Caco-2 (cell line): ENCODE data around the gene VPS54. TPM values are rescaled to one million over a fixed set of nuclear protein-coding genes. Genes with fewer than 3 reads are reported as not detected.

Experiments used
- BruUV-seq: library from RNA; stranded (reverse); fragments of 400-500 nt; replicated peaks from 2 replicates; lab custom pipeline; 2021; lab: Mats Ljungman, UMichigan
- CTCF ChIA-PET: fragments of 300-600 bp; sonication (Branson Sonifier 250); formaldehyde crosslinking; loops from one replicate; lab custom pipeline; 2022; ENCODE audit warnings: antibody characterized with exemption; lab: Charles Lee
- POLR2A ChIA-PET: fragments of 300-600 bp; sonication (Branson Sonifier 250); formaldehyde crosslinking; loops from one replicate; lab custom pipeline; 2022; ENCODE audit warnings: antibody characterized with exemption; lab: Charles Lee
- DNase-seq, 2 experiments: peaks; one replicate each; pipeline versions ENCODE4 v3.0.0 to v3.0.0-alpha.2; 2020 to 2022
- H3K27me3 ChIP-seq: replicated peaks from 2 replicates; pipeline ENCODE4 v1.6.0; 2011; ENCODE audit warnings: low read length; ENCODE audit not compliant: control insufficient read depth, insufficient read depth
- H3K36me3 ChIP-seq: 2 replicates; pipeline ENCODE4 v1.5.1; 2011; ENCODE audit warnings: low read length; ENCODE audit not compliant: control insufficient read depth, insufficient read depth
- H3K4me1 ChIP-seq: fragments of 250-450 bp; sonication (Bioruptor Pico); 2 replicates; pipeline ENCODE4 v1.5.1; 2020; ENCODE audit warnings: mild to moderate bottlenecking
- H3K4me3 ChIP-seq: 2 replicates; pipeline ENCODE4 v1.5.1; 2011; ENCODE audit warnings: low read depth, mild to moderate bottlenecking, control low read depth, low read length
- H3K9me3 ChIP-seq: fragments of 250-450 bp; sonication (Bioruptor Pico); 2 replicates; pipeline ENCODE4 v1.5.1; 2020; ENCODE audit warnings: mild to moderate bottlenecking, moderate library complexity
- H3K27ac Mint-ChIP-seq: one replicate; pipeline ENCODE4 v1.8.0; 2022; ENCODE audit warnings: mixed read lengths; ENCODE audit not compliant: unreplicated experiment
- H3K27me3 Mint-ChIP-seq: one replicate; pipeline ENCODE4 v1.8.0; 2022; ENCODE audit warnings: mixed read lengths; ENCODE audit not compliant: insufficient read depth, unreplicated experiment
- H3K36me3 Mint-ChIP-seq: one replicate; pipeline ENCODE4 v1.8.0; 2022; ENCODE audit warnings: mild to moderate bottlenecking, mixed read lengths; ENCODE audit not compliant: insufficient read depth, unreplicated experiment
- H3K4me1 Mint-ChIP-seq: one replicate; pipeline ENCODE4 v1.8.0; 2022; ENCODE audit warnings: low read depth, mixed read lengths; ENCODE audit not compliant: unreplicated experiment
- H3K4me3 Mint-ChIP-seq: one replicate; pipeline ENCODE4 v1.8.0; 2022; ENCODE audit warnings: mild to moderate bottlenecking, moderate library complexity, mixed read lengths; ENCODE audit not compliant: unreplicated experiment
- H3K9me3 Mint-ChIP-seq: one replicate; pipeline ENCODE4 v1.8.0; 2022; ENCODE audit warnings: mixed read lengths; ENCODE audit not compliant: unreplicated experiment
- CTCF ChIP-seq, 2 experiments: fragments of 200-600 bp in 1 of 2; IDR thresholded peaks; 1 replicate in 1 of 2; 2 replicates in 1 of 2; pipeline versions ENCODE4 v1.5.1 to v1.8.0; 2011 to 2022; ENCODE audit warnings: antibody characterized with exemption in 1 of 2, control low read depth in 1 of 2, inconsistent platforms in 1 of 2, low read depth in 1 of 2, low read length in 1 of 2, mild to moderate bottlenecking in 1 of 2, moderate library complexity in 1 of 2; ENCODE audit not compliant: insufficient read depth in 1 of 2, severe bottlenecking in 1 of 2, unreplicated experiment in 1 of 2
- intact Hi-C: fragments of 100-400 bp; cut with micrococcal nuclease; formaldehyde crosslinking; loops from one replicate; pipeline ENCODE4 v1.10.0; 2022; ENCODE audit not compliant: unreplicated experiment
- total RNA-seq: library from RNA; stranded (reverse); gene quantifications from 2 replicates; pipeline ENCODE4 v1.2.3, GENCODE V29; 2022

Gene VPS54
- total RNA-seq, 1 experiment from 2014 or later: 28.5 TPM

GRCh38 chr2:63875559-63876245 lies 143.5 kb downstream of the VPS54 start:
- intact Hi-C loops: no loop called here
- CTCF ChIA-PET: interaction anchor here (1.3 kb wide), 1 partner anchor 177 kb away, joined by 3 read pairs; no protein-coding TSS in a partner anchor
- H3K36me3 ChIP-seq: peaks cover 4% of the 10 kb centered on the region
- peak overlapping the region; percentile 76 for H3K27ac Mint-ChIP-seq
- H3K9me3 Mint-ChIP-seq: peaks cover 19% of the 10 kb centered on the region
- no peak for DNase-seq
- H3K4me1 ChIP-seq: peaks cover 14% of the 10 kb centered on the region
- H3K9me3 ChIP-seq: no peaks in the 10 kb centered on the region
- POLR2A ChIA-PET: no interaction called here
- peaks cover 16% of the 10 kb centered on the region for H3K4me1 Mint-ChIP-seq
- no TSS peak for BruUV-seq
- no peak overlapping the region for H3K4me3 Mint-ChIP-seq
- H3K4me3 ChIP-seq: no peak overlapping the region
- no peak for TF ChIP-seq CTCF (IDR thresholded peaks at IDR 0.05; ENCODE audit: insufficient read depth in 1 of 2, low read depth in 1 of 2, low read length in 1 of 2, severe bottlenecking in 1 of 2, unreplicated experiment in 1 of 2)
- H3K36me3 Mint-ChIP-seq: peaks cover 84% of the 10 kb centered on the region
- H3K27me3 ChIP-seq: no peaks in the 10 kb centered on the region
- H3K27me3 Mint-ChIP-seq: no peaks in the 10 kb centered on the region

- Histone ChIP-seq H3K36me3 (peaks cover 4% of the 10 kb centered on the region), H3K4me1 (peaks cover 20% of the 10 kb centered on the region), H3K27me3 (no peaks in the 10 kb centered on the region), H3K9me3 (no peaks in the 10 kb centered on the region), H3K4me3 (no peak overlapping the region)
- TF ChIP-seq CTCF (IDR thresholded peaks at IDR 0.05; ENCODE audit: insufficient read depth in 1 of 2, low read depth in 1 of 2, low read length in 1 of 2, severe bottlenecking in 1 of 2, unreplicated experiment in 1 of 2): no peak
- Mint-ChIP-seq H3K4me1 (peaks cover 16% of the 10 kb centered on the region), H3K27ac (peak overlapping the region; percentile 60), H3K27me3 (no peaks in the 10 kb centered on the region), H3K36me3 (peaks cover 79% of the 10 kb centered on the region), H3K4me3 (no peak overlapping the region), H3K9me3 (peaks cover 19% of the 10 kb centered on the region)
- intact Hi-C loops: no loop called here
- ChIA-PET CTCF (no interaction called here), POLR2A (no interaction called here)
- no TSS peak for BruUV-seq
- DNase-seq: no peak
Measured at GRCh38 chr2:63875131-63875527, 144.1 kb downstream of the VPS54 start.

GRCh38 chr2:63874204-63875130 lies 144.8 kb downstream of the VPS54 start:
- peaks cover 16% of the 10 kb centered on the region for H3K4me1 Mint-ChIP-seq
- H3K9me3 ChIP-seq: no peaks in the 10 kb centered on the region
- intact Hi-C loops: no loop called here
- H3K9me3 Mint-ChIP-seq: peaks cover 19% of the 10 kb centered on the region
- peak overlapping the region; percentile 60 for H3K27ac Mint-ChIP-seq
- BruUV-seq: no TSS peak
- H3K27me3 Mint-ChIP-seq: no peaks in the 10 kb centered on the region
- H3K4me3 Mint-ChIP-seq: no peak overlapping the region
- peaks cover 77% of the 10 kb centered on the region for H3K36me3 Mint-ChIP-seq
- H3K27me3 ChIP-seq: no peaks in the 10 kb centered on the region
- H3K4me3 ChIP-seq: no peak overlapping the region
- ChIA-PET POLR2A (no interaction called here), CTCF (no interaction called here)
- DNase-seq: no peak
- H3K4me1 ChIP-seq: peaks cover 22% of the 10 kb centered on the region
- H3K36me3 ChIP-seq: peaks cover 4% of the 10 kb centered on the region
- TF ChIP-seq CTCF (IDR thresholded peaks at IDR 0.05; ENCODE audit: insufficient read depth in 1 of 2, low read depth in 1 of 2, low read length in 1 of 2, severe bottlenecking in 1 of 2, unreplicated experiment in 1 of 2): no peak
